Neuron (in vitro differentiated cells): ENCODE data around the gene NEIL1.
"Not testable (repeated sequence)": the region's sequence is repeated elsewhere in the genome, so short reads cannot be mapped to it uniquely, and the experiment has no call there.

ENCODE experiments used
- H2AFZ ChIP-seq: one replicate; pipeline ENCODE4 v1.6.1; 2013; ENCODE audit warnings: low read depth, mild to moderate bottlenecking, inconsistent platforms, low read length, moderate library complexity
- H3K27me3 ChIP-seq: one replicate; pipeline ENCODE4 v1.6.1; 2013; ENCODE audit warnings: low read length; ENCODE audit not compliant: insufficient read depth
- H3K36me3 ChIP-seq: one replicate; pipeline ENCODE4 v1.6.1; 2013; ENCODE audit warnings: low read length; ENCODE audit not compliant: insufficient read depth
- H3K4me1 ChIP-seq: one replicate; pipeline ENCODE4 v1.6.1; 2013; ENCODE audit warnings: low read length; ENCODE audit not compliant: insufficient read depth
- H3K4me3 ChIP-seq: 2 replicates; pipeline ENCODE4 v1.5.1; 2013; ENCODE audit warnings: mild to moderate bottlenecking, low read length, moderate library complexity
- H3K9me3 ChIP-seq: one replicate; pipeline ENCODE4 v1.6.1; 2013; ENCODE audit warnings: low read length

The NEIL1 gene, protein sequence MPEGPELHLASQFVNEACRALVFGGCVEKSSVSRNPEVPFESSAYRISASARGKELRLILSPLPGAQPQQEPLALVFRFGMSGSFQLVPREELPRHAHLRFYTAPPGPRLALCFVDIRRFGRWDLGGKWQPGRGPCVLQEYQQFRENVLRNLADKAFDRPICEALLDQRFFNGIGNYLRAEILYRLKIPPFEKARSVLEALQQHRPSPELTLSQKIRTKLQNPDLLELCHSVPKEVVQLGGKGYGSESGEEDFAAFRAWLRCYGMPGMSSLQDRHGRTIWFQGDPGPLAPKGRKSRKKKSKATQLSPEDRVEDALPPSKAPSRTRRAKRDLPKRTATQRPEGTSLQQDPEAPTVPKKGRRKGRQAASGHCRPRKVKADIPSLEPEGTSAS

DNA sequence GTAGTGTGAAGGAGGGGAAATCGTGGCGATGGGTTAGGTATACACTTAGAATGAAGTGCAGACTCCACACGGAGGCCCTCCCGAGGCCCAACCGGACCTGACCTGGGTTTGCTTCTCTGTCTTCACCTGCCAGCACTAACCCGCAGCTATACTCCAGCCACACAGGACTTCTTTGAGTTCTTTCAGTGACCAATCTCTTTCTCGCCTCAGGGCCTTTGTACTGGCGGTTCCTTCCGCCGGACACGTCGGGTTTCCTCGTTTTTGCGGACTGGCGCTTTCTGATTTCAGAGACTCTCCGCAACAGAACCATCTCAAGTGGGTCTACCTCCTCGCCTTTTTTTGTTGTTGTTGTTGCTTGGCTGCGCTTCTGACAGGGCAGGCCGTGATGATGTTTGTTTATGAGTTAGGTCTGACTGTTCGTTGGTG, at the start of gene NEIL1:
TSS of gene NEIL1 (plus strand) at position 244 of the 426 bp plus-strand sequence. CDS start 1,867 bp downstream, outside the sequence.
- Histone ChIP-seq H3K4me3 (peak within 1 kb of the TSS; percentile 61), H3K4me1 (peaks cover 15% of the 10 kb centered on the region), H3K27me3 (no peaks in the 10 kb centered on the region), H2AFZ (peak within 1 kb of the TSS; percentile 92), H3K36me3 (no peaks in the 10 kb centered on the region), H3K9me3 (no peaks in the 10 kb centered on the region)

DNA sequence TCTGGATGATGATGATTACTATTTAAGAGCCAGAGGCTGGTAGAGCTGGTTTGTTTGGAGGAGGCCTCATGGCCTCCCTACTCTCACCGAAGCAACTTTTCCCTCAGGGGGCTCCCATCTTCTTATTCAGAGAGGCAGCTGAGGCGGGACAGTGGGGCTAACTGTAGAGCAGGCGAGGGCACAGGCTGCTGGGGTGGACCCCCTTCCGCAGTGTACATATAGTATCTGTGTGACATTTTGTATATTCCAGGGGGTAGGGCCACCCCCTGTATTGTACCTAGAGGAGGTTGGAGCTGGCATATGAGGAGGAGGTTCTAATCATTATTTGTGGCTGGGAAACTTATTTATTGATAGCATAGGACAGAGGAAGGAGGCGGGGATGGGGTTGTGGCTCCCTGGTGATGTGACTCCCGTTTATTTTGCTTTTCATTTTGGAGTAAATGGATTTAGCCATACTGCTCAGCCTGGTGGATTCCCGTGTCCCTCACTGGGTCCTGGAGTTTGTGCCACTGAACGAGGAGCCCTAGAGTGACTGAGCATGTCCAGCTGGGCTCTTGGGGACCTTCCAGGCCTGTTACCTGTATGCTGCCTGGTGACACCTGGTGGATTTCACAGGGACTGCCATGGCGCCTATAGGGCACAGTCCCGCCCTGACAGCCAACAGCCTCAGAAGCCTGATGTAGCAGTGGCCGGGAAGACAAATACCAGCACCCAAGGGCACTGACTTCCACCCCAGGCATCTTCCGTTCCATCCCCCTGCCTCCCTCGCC, 48.1 kb upstream of the NEIL1 start:
- H3K4me3 ChIP-seq, H3K9me3 ChIP-seq, H3K36me3 ChIP-seq, H2AFZ ChIP-seq, H3K4me1 ChIP-seq, H3K27me3 ChIP-seq: not testable (repeated sequence)

DNA sequence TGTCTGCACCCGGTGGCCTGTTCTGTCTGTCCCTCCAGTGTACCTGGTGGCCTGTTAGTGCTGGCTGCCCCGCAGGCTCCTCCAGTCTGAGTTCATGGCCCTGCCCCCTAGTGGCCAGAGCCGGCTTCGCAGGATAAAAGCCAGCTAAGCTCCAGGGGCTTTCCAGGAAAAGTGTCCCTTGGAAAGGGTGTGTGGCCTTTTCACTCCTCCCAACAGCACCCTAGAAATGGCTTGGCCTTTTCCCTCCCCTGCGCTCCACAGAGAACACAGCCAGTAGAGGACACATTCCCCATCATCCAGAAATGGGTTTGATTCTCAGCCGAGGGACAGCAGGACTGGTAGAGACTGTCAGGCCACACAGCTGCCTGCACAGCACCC, 47.5 kb upstream of the NEIL1 start:
- not testable (repeated sequence) for H2AFZ ChIP-seq, H3K4me1 ChIP-seq, H3K27me3 ChIP-seq, H3K4me3 ChIP-seq, H3K36me3 ChIP-seq, H3K9me3 ChIP-seq

DNA sequence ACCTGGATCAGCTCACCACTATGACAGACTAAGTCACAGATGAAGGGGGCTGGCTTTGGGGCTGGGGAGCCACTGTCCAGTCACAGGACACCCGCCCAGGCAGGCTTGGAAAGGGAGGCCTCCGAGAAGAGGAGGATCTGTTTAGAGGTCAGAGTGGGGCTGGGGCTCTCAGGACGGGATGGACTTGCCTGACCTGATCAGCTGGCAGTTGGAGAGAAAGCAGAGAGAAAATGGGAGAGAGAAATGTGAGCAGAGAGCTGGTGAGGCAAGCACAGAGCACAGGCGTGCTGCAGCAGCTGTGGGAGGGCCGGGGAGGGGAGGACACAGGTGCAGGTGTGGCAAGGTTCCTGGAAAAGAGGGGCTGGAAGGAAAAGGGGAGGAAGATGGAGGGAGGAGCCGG, 46.8 kb upstream of the NEIL1 start:
- not testable (repeated sequence) for H3K36me3 ChIP-seq, H3K27me3 ChIP-seq, H3K9me3 ChIP-seq, H2AFZ ChIP-seq, H3K4me1 ChIP-seq, H3K4me3 ChIP-seq

DNA sequence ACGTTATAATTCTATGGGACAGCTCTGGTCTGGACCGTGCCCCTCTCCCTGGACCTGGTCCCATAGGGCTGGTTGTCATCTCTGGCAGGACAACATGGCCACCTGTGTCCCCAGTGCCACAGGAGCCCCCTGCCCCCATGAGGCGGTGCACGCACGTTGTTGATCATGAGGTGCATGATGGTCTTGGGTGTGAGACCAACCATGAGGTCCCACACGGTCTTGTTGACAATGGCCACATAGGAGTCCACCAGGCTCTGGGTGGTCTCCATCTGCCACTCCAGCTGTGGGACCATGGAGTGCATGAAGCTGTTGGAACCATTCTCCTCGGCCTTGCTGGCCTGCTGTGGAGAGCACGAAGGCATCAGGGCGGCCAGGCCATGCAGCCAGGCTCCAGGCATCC, 44.5 kb upstream of the NEIL1 start:
- Histone ChIP-seq H3K27me3 (no peaks in the 10 kb centered on the region), H2AFZ (no peak overlapping the region), H3K4me1 (no peaks in the 10 kb centered on the region), H3K4me3 (no peak overlapping the region), H3K9me3 (no peaks in the 10 kb centered on the region), H3K36me3 (no peaks in the 10 kb centered on the region)

DNA sequence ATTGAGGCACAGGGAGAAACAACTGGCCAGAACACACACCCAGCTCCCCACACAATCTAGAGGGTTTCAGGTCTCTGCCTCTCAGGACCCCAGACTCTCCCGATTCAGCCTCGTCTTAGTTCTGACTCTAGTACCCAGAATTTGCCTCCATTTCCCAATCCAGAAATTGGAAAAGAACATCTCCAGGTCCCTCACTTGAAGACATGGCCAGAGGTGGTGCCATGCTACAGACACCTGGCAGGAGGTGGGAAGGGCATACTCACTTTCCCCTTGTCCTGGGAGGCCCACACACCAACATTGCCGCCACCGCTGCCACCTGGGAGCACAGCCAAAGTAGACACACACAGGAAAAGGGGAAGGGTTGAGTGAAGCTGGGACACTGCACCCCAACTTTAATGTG, 44.1 kb upstream of the NEIL1 start:
- not testable (repeated sequence) for H2AFZ ChIP-seq, H3K4me1 ChIP-seq, H3K4me3 ChIP-seq, H3K9me3 ChIP-seq, H3K27me3 ChIP-seq, H3K36me3 ChIP-seq

DNA sequence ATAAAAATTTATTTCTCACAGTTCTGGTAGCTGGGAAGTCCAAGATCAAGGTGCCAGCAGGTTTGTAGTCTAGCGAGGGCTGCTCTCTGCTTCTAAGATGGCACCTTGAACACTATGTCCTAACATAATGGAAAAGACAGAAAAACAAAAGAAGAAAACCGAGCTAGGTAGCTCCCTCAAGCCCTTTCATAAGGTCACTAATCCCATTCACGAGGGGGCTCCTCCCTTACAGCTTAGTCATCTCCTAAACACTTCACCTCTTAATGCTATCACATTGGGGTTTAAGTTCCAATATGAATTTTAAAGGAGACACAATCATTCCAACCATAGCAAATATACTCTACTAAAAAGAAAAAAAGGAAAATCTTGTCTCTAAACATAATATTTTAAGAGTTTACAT, 40.7 kb upstream of the NEIL1 start:
- Histone ChIP-seq H2AFZ (no peak overlapping the region), H3K4me1 (no peaks in the 10 kb centered on the region), H3K27me3 (peaks cover 5% of the 10 kb centered on the region), H3K4me3 (no peak overlapping the region), H3K9me3 (no peaks in the 10 kb centered on the region), H3K36me3 (no peaks in the 10 kb centered on the region)

DNA sequence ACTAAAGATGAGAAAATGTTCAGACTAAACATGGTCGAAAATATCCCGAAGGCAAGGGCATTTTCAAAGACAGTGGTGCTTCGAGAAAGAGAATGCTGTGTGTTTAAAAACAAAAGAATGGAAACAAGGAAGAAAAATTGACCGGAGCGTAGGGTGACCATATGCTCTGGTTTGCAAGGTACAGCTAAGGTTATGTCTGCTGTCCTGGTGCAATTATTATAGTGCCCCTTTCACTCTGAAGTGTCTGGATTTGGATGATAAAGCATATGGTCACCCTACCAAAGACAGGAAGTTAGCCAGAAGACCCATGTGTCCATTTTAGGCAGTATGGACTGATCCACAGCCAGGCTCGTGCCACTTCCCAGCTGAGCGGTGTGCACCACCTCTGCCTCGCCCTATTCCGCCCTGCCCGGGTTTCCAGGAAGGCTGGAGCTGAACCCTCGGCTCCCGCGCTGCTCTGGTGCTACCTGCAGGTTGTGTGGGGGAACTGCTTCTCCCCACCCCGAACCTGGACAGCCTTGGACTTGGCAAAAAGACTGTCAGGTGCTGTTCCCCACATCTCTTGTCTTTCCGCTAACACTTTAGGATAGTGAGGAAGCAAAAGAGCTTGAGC, 39.0 kb upstream of the NEIL1 start:
- Histone ChIP-seq H3K4me3 (no peak overlapping the region), H3K4me1 (no peaks in the 10 kb centered on the region), H3K36me3 (no peaks in the 10 kb centered on the region), H3K9me3 (no peaks in the 10 kb centered on the region), H2AFZ (no peak overlapping the region), H3K27me3 (peaks cover 5% of the 10 kb centered on the region)

DNA sequence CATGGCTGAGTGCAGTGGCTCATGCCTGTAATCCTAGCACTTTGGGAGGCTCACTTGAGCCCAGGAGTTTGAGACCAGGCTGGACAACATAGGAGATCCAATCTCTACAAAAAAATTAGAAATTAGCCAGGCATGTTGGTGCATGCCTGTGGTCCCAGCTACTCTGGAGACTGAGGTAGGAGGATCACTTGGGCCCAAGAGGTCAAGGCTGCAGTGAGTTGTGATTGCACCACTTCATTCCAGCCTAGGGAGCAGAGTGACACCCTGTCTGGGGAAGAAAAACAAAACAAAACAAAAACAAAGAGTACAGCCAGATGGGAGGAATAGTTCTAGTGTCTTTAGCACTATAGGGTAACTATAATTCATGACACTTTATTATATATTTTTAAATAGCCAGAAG, 37.1 kb upstream of the NEIL1 start:
- Histone ChIP-seq H3K4me1 (no peaks in the 10 kb centered on the region), H3K36me3 (no peaks in the 10 kb centered on the region), H3K27me3 (peaks cover 5% of the 10 kb centered on the region), H3K4me3 (no peak overlapping the region), H2AFZ (no peak overlapping the region), H3K9me3 (no peaks in the 10 kb centered on the region)

DNA sequence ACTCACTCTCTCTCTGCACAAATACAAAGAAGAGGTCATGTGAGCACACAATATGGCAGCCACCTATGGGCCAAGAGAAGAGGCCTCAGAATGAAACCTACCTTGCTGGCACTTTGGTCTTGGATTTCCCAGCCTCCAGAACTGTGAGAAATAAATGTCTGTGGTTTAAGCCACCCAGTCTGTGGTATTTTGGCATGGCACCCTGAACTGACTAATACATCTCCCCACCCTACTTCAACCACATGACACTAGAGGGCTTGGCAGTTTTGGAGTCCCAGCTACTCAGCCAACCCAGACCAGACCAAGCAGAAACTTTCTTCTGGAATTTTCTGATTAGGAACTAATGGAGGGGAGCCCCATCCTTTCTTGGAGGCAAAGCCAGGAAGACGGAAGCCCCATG, 34.3 kb upstream of the NEIL1 start:
- H2AFZ ChIP-seq, H3K4me3 ChIP-seq, H3K36me3 ChIP-seq, H3K9me3 ChIP-seq, H3K27me3 ChIP-seq, H3K4me1 ChIP-seq: not testable (repeated sequence)

DNA sequence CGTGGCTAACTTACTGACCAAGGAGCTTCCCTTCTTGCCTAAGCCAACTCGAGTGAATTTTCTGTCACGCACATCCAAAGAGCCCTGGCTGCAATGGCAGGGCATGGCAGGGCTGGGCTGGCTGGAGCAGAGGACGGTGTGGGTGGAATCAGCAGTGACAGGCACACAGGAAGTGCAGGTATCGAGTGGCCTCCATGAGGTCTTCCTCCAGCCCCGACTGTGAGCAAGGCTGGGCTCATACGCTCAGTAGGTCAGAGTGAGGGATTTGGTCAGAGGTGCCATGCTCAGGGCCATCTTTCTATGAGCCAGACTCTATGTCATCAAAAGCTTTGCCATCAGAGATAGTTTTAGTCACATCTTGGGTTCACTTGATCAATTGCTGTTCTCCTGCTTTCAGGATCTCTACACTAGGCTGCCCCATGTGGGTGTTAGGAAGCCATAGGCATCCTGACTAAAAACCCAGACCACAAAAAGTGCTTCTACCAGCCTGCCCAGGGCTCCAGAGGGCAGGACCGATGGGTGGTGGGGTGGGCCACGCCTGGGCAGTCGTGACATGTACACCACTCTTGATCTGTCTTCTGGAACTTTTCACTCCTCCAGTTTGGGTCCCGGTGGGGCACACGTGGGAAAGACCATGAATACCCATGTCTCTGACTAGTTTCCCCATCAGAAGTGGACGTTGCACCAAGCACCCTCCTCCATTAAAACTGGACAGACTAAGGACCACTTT, 33.6 kb upstream of the NEIL1 start:
- Histone ChIP-seq H3K9me3 (no peaks in the 10 kb centered on the region), H3K36me3 (no peaks in the 10 kb centered on the region), H3K27me3 (peaks cover 5% of the 10 kb centered on the region), H3K4me3 (no peak overlapping the region), H3K4me1 (no peaks in the 10 kb centered on the region), H2AFZ (no peak overlapping the region)

DNA sequence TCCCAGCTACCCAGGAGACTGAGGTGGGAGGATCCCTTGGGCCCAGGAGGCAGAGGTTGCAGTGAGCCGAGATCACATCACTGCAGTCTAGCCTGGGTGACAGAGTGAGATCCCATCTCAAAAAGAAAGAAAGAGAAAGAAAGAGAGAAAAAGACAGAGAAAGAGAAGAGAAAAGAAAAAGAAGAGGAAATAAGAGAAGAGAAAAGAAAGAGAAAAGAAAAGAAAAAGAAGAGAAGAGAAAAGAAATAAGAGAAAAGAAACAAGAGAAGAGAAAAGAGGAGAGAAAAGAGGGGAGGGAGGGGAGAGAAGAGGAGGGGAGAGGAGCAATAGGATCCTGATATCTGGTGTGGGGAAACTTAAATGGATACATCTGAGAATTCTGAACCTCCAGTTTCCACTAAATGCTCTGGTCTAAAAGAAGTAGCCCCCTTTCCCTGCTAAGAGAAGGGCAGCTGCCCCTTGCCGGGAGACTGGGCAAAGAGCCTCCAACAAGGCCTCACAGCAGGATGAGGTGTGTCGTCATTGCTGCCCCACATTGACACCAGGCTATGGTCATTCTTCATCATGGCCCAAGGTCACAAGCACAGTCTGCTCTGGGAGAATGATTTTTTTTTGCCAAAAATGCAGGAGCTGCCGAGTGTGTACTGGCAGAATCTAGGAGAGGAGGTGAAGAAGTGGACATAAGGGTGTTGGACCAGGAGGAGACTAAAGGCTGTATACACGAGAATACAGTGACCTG, 32.1 kb upstream of the NEIL1 start:
- Histone ChIP-seq H3K27me3 (peaks cover 4% of the 10 kb centered on the region), H3K4me1 (no peaks in the 10 kb centered on the region), H3K4me3 (no peak overlapping the region), H3K9me3 (no peaks in the 10 kb centered on the region), H3K36me3 (no peaks in the 10 kb centered on the region), H2AFZ (no peak overlapping the region)
